Measurements from ENCODE around the gene BIRC3.
"Not testable (repeated sequence)": the region's sequence is repeated elsewhere in the genome, so short reads cannot be mapped to it uniquely, and the experiment has no call there.

Gene BIRC3

GRCh38 chr11:102296757-102297156, 20.5 kb upstream of the BIRC3 start:
- not testable (repeated sequence) for DNase-seq

GRCh38 chr11:102300837-102301236, 16.4 kb upstream of the BIRC3 start:
- not testable (repeated sequence) for DNase-seq

GRCh38 chr11:102302241-102302640, 15.0 kb upstream of the BIRC3 start:
- no peak for DNase-seq

- DNase-seq, result no peak
Measured at GRCh38 chr11:102304686-102305085, 12.6 kb upstream of the BIRC3 start.

GRCh38 chr11:102305352-102306047, 11.8 kb upstream of the BIRC3 start:
- DNase-seq, result no peak

GRCh38 chr11:102306048-102306597, 11.2 kb upstream of the BIRC3 start:
- DNase-seq, result no peak

- no peak for DNase-seq
Measured at GRCh38 chr11:102306817-102307726, 10.2 kb upstream of the BIRC3 start.

- no peak for DNase-seq
Measured at GRCh38 chr11:102307727-102308038, 9.6 kb upstream of the BIRC3 start.

GRCh38 chr11:102309621-102310541, 7.4 kb upstream of the BIRC3 start:
- peak; percentile 38 to 46 for DNase-seq

GRCh38 chr11:102312667-102313066, 4.6 kb upstream of the BIRC3 start:
- DNase-seq, result no peak

GRCh38 chr11:102313238-102313940, 3.9 kb upstream of the BIRC3 start:
- DNase-seq, result no peak

- DNase-seq, result no peak
Measured at GRCh38 chr11:102314784-102315183, 2.5 kb upstream of the BIRC3 start.

- DNase-seq, result no peak
Measured at GRCh38 chr11:102316346-102316904, 859 bp upstream of the BIRC3 start.

GRCh38 chr11:102317768-102318103, 452 bp downstream of the BIRC3 start:
- no peak for DNase-seq

- no peak for DNase-seq
Measured at GRCh38 chr11:102318469-102318868, 1.2 kb downstream of the BIRC3 start.

GRCh38 chr11:102319544-102319943, 2.3 kb downstream of the BIRC3 start:
- DNase-seq, result no peak

GRCh38 chr11:102320188-102320587, 2.9 kb downstream of the BIRC3 start:
- DNase-seq, result no peak

GRCh38 chr11:102320679-102321078, 3.4 kb downstream of the BIRC3 start:
- no peak for DNase-seq

- DNase-seq, result no peak
Measured at GRCh38 chr11:102322560-102322959, 5.3 kb downstream of the BIRC3 start.

- no peak for DNase-seq
Measured at GRCh38 chr11:102323542-102324251, 6.4 kb downstream of the BIRC3 start.

- DNase-seq, result no peak
Measured at GRCh38 chr11:102325088-102325487, 7.8 kb downstream of the BIRC3 start.

Data from NCI-H526 (cell line).